CD4-positive, alpha-beta memory T cell (primary cell): ENCODE data around the gene FNDC3B. TPM values are rescaled to one million over a fixed set of nuclear protein-coding genes. Genes with fewer than 3 reads are reported as not detected.

Source experiments
- CTCF ChIA-PET: fragments of 350-600 bp; sonication (Branson Sonifier 250); formaldehyde crosslinking; loops from one replicate; lab custom pipeline; 2021; ENCODE audit warnings: inconsistent platforms; ENCODE audit not compliant: partially characterized antibody; lab: Charles Lee
- POLR2A ChIA-PET: fragments of 350-600 bp; sonication (Branson Sonifier 250); formaldehyde crosslinking; loops from one replicate; lab custom pipeline; 2021; ENCODE audit not compliant: partially characterized antibody; lab: Charles Lee
- DNase-seq, 5 donors: peaks; one replicate each; pipeline versions ENCODE4 v3.0.0 to v3.0.0-alpha.2; 2020 to 2022; ENCODE audit warnings: mixed read lengths in 1 of 5
- H3K27ac ChIP-seq: one replicate; pipeline ENCODE4 v1.7.0; 2013; ENCODE audit warnings: low read depth, low read length
- H3K27me3 ChIP-seq: 2 replicates; pipeline ENCODE4 v1.7.0; 2013; ENCODE audit warnings: mild to moderate bottlenecking, low read length, moderate library complexity; ENCODE audit not compliant: insufficient read depth
- H3K36me3 ChIP-seq: 2 replicates; pipeline ENCODE4 v1.7.0; 2013; ENCODE audit warnings: mild to moderate bottlenecking, low read length, moderate library complexity; ENCODE audit not compliant: insufficient read depth
- H3K4me1 ChIP-seq: 2 replicates; pipeline ENCODE4 v1.7.0; 2013; ENCODE audit warnings: mild to moderate bottlenecking, low read length, moderate library complexity; ENCODE audit not compliant: insufficient read depth
- H3K4me3 ChIP-seq, 2 donors: one replicate each; pipeline ENCODE4 v1.7.0; 2013; ENCODE audit warnings: low read length in 2 of 2, mild to moderate bottlenecking in 1 of 2
- H3K9me3 ChIP-seq, 2 donors: one replicate each; pipeline ENCODE4 v1.7.0; 2013; ENCODE audit warnings: low read length in 2 of 2, control low read depth in 1 of 2; ENCODE audit not compliant: control insufficient read depth in 1 of 2
- H3K27ac Mint-ChIP-seq, 7 donors: one replicate each; pipeline ENCODE4 v1.8.0; 2020 to 2021; ENCODE audit warnings: mixed read lengths in 7 of 7, mild to moderate bottlenecking in 6 of 7, inconsistent platforms in 3 of 7, moderate library complexity in 3 of 7
- H3K27me3 Mint-ChIP-seq, 2 donors: one replicate each; pipeline ENCODE4 v1.8.0; 2020 to 2021; ENCODE audit warnings: mixed read lengths in 2 of 2
- H3K36me3 Mint-ChIP-seq, 2 donors: one replicate each; pipeline ENCODE4 v1.8.0; 2020 to 2021; ENCODE audit warnings: mixed read lengths in 2 of 2, inconsistent platforms in 1 of 2, mild to moderate bottlenecking in 1 of 2
- H3K4me1 Mint-ChIP-seq, 4 donors: one replicate each; pipeline ENCODE4 v1.8.0; 2020 to 2021; ENCODE audit warnings: mixed read lengths in 4 of 4, mild to moderate bottlenecking in 1 of 4
- H3K4me3 Mint-ChIP-seq, 8 donors: one replicate each; pipeline ENCODE4 v1.8.0; 2020 to 2021; ENCODE audit warnings: mixed read lengths in 8 of 8, mild to moderate bottlenecking in 7 of 8, moderate library complexity in 6 of 8, inconsistent platforms in 3 of 8
- H3K9me3 Mint-ChIP-seq, 8 donors: one replicate each; pipeline ENCODE4 v1.8.0; 2020 to 2021; ENCODE audit warnings: mixed read lengths in 8 of 8, mild to moderate bottlenecking in 5 of 8, inconsistent platforms in 3 of 8, moderate library complexity in 1 of 8
- intact Hi-C: fragments of 100-400 bp; cut with micrococcal nuclease; formaldehyde crosslinking; loops from one replicate; pipeline ENCODE4 v1.15.1; 2023
- polyA plus RNA-seq, 2 donors: library from polyadenylated mRNA; unstranded; fragments of 300-500 nt; fragmentation: Illumina TruSeq; gene quantifications; one replicate each; pipeline ENCODE4 v1.2.3, GENCODE V29; 2021
- total RNA-seq, 2 experiments: library from RNA; stranded (reverse); gene quantifications; one replicate each; pipeline ENCODE4 v1.2.3, GENCODE V29; 2021

FNDC3B gene
- total and polyA plus RNA-seq, 4 experiments from 2014 or later: 10.9 to 18.2 (median 14.8) TPM

DNA sequence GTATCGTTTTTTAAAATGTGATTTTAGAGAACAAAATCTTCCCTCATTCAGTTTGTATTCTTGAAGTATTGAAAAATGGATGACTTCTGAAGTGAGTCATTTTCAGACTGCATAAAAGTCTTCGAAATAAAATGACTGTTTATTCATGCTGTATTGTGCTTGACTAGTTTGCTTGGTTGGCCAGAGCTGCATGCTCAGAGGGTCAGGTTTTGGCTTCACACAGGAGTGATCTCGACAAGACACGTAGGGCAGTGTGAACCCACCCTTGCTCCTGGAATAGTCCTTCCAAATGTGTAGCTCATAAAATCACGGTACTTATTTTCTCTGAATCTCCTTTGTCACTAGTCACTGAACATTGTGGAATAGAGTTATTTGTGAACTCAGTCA, 73.3 kb downstream of the FNDC3B start:
- Mint-ChIP-seq H3K27ac (no peak overlapping the region), H3K36me3 (peaks cover 18 to 37% of the 10 kb centered on the region in 2 donors), H3K27me3 (no peaks in the 10 kb centered on the region), H3K4me1 (peaks cover 23 to 38% (median 33%) of the 10 kb centered on the region in 4 donors), H3K9me3 (no peaks in the 10 kb centered on the region), H3K4me3 (no peak overlapping the region)
- CTCF ChIA-PET: no interaction called here
- peaks cover 24% of the 10 kb centered on the region for H3K4me1 ChIP-seq
- H3K36me3 ChIP-seq: no peaks in the 10 kb centered on the region
- no peaks in the 10 kb centered on the region for H3K27me3 ChIP-seq
- no peaks in the 10 kb centered on the region for H3K9me3 ChIP-seq
- H3K27ac ChIP-seq: no peak overlapping the region
- no peak overlapping the region for H3K4me3 ChIP-seq
- intact Hi-C loops: no loop called here
- POLR2A ChIA-PET: no interaction called here
- no peak for DNase-seq

DNA sequence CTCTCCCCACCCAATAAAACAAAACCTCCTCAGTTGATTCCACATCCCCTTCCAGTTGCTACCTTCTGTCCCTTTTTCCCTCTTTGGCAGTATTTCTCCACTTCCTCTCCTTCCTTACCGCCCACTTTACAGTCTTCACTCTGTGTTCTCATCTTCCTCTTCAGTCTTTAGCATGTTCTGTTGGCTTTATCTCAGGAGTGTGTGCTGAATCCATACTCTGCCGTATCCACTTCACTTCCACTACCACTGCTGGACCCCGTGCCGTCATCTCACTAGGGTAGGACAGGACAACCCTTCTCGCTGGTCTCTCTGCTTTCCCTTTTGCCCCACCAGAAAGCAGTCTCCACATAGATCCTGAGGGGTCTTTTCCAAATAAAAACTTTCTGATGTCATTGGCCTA, 74.3 kb downstream of the FNDC3B start:
- POLR2A ChIA-PET: no interaction called here
- Mint-ChIP-seq H3K4me3 (no peak overlapping the region), H3K27ac (peak overlapping the region in 2 of 7 donors; percentile 17 to 60), H3K36me3 (peaks cover 24 to 45% of the 10 kb centered on the region in 2 donors), H3K27me3 (no peaks in the 10 kb centered on the region), H3K9me3 (no peaks in the 10 kb centered on the region), H3K4me1 (peaks cover 16 to 28% (median 25%) of the 10 kb centered on the region in 4 donors)
- Histone ChIP-seq H3K27me3 (no peaks in the 10 kb centered on the region), H3K4me3 (no peak overlapping the region), H3K4me1 (peaks cover 14% of the 10 kb centered on the region), H3K36me3 (no peaks in the 10 kb centered on the region), H3K9me3 (no peaks in the 10 kb centered on the region), H3K27ac (no peak overlapping the region)
- intact Hi-C loops: no loop called here
- CTCF ChIA-PET: no interaction called here
- DNase-seq: no peak

DNA sequence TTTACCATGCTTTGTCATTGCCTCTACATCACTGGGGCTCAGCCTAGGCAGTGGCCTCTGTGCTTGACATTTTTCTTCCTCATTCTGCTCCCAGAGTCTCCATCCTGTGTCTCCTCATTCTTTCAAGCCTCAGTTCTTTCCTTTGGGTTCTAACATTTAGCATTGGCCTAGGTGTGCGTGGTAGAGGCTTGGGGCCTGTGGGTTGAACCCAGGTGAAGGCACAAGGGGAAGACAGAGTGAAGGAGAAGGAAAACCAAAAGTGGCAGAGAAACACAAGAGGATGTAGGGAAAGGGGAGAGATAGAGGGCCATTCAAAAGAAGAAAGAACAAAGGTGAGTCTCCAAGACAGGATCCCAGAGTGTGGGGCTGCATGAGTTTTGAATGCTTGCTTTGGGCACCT, 75.7 kb downstream of the FNDC3B start:
- Mint-ChIP-seq H3K36me3 (peaks cover 27 to 51% of the 10 kb centered on the region in 2 donors), H3K9me3 (no peaks in the 10 kb centered on the region), H3K27me3 (no peaks in the 10 kb centered on the region), H3K4me1 (peaks cover 8 to 16% (median 15%) of the 10 kb centered on the region in 4 donors), H3K27ac (peak overlapping the region in 2 of 7 donors; percentile 3 to 7), H3K4me3 (no peak overlapping the region)
- Histone ChIP-seq H3K4me1 (peaks cover 3% of the 10 kb centered on the region), H3K36me3 (no peaks in the 10 kb centered on the region), H3K4me3 (no peak overlapping the region), H3K27me3 (no peaks in the 10 kb centered on the region), H3K9me3 (no peaks in the 10 kb centered on the region), H3K27ac (no peak overlapping the region)
- intact Hi-C loops: no loop called here
- DNase-seq: no peak
- ChIA-PET POLR2A (no interaction called here), CTCF (no interaction called here)

GRCh38 chr3:172115787-172116186, 76.4 kb downstream of the FNDC3B start:
- Mint-ChIP-seq H3K36me3 (peaks cover 29 to 54% of the 10 kb centered on the region in 2 donors), H3K9me3 (no peaks in the 10 kb centered on the region), H3K27ac (no peak overlapping the region), H3K27me3 (no peaks in the 10 kb centered on the region), H3K4me3 (no peak overlapping the region), H3K4me1 (peaks cover 5 to 11% (median 10%) of the 10 kb centered on the region in 4 donors)
- CTCF ChIA-PET: interaction anchor here (1.1 to 1.9 kb wide), 2 partner anchors 9 to 80 kb away, joined by 3 to 4 read pairs; no protein-coding TSS in a partner anchor
- H3K4me3 ChIP-seq: no peak overlapping the region
- no peaks in the 10 kb centered on the region for H3K4me1 ChIP-seq
- H3K27me3 ChIP-seq: no peaks in the 10 kb centered on the region
- intact Hi-C loops: no loop called here
- no peak for DNase-seq
- H3K27ac ChIP-seq: no peak overlapping the region
- no peaks in the 10 kb centered on the region for H3K9me3 ChIP-seq
- POLR2A ChIA-PET: no interaction called here
- no peaks in the 10 kb centered on the region for H3K36me3 ChIP-seq

DNA sequence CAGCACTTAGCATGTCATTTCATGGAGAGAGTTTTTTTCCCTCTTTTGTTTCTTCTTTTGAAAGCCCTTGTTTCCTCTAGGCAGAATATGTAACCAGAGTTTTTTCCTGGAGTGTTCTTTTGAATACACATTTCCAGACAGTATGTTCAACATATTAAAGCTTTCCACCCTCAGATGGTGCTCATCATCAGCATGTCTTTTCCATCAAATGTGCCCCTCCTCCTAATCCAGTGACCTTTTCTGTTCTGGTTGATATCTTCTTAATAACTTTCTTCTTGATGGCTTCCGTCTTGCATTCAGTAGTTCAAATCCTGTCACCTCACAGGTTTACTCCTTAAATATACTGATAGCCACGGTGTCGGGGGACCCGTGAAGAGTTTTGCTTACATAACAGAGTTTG, 78.6 kb downstream of the FNDC3B start:
- ChIA-PET POLR2A (interaction anchor here (1.0 kb wide), 1 partner anchor 11 kb away, joined by 3 read pairs; no protein-coding TSS in a partner anchor), CTCF (interaction anchor here (1.9 kb wide), 1 partner anchor 83 kb away, joined by 4 read pairs; no protein-coding TSS in a partner anchor)
- Mint-ChIP-seq H3K4me1 (peaks cover 5 to 11% (median 10%) of the 10 kb centered on the region in 4 donors), H3K27me3 (no peaks in the 10 kb centered on the region), H3K27ac (peak overlapping the region in 1 of 7 donors; percentile 2), H3K36me3 (peaks cover 29 to 54% of the 10 kb centered on the region in 2 donors), H3K4me3 (no peak overlapping the region), H3K9me3 (no peaks in the 10 kb centered on the region)
- intact Hi-C loops: no loop called here
- Histone ChIP-seq H3K36me3 (no peaks in the 10 kb centered on the region), H3K4me1 (no peaks in the 10 kb centered on the region), H3K4me3 (no peak overlapping the region), H3K9me3 (no peaks in the 10 kb centered on the region), H3K27ac (no peak overlapping the region), H3K27me3 (no peaks in the 10 kb centered on the region)
- DNase-seq: no peak

- DNase-seq: no peak
- Mint-ChIP-seq H3K4me1 (peaks cover 2 to 7% (median 4%) of the 10 kb centered on the region in 4 donors), H3K27me3 (no peaks in the 10 kb centered on the region), H3K9me3 (no peaks in the 10 kb centered on the region), H3K4me3 (no peak overlapping the region), H3K36me3 (peaks cover 30 to 47% of the 10 kb centered on the region in 2 donors), H3K27ac (peak overlapping the region in 1 of 7 donors; percentile 88)
- Histone ChIP-seq H3K36me3 (no peaks in the 10 kb centered on the region), H3K27me3 (no peaks in the 10 kb centered on the region), H3K4me1 (no peaks in the 10 kb centered on the region), H3K4me3 (no peak overlapping the region), H3K9me3 (no peaks in the 10 kb centered on the region), H3K27ac (no peak overlapping the region)
- ChIA-PET CTCF (no interaction called here), POLR2A (no interaction called here)
- intact Hi-C loops: no loop called here
Measured at GRCh38 chr3:172119266-172119969, 80.0 kb downstream of the FNDC3B start.

- no peak overlapping the region for H3K4me3 Mint-ChIP-seq
- CTCF ChIA-PET: no interaction called here
- POLR2A ChIA-PET: no interaction called here
- Histone ChIP-seq H3K4me1 (no peaks in the 10 kb centered on the region), H3K27ac (no peak overlapping the region), H3K4me3 (no peak overlapping the region), H3K27me3 (no peaks in the 10 kb centered on the region), H3K9me3 (no peaks in the 10 kb centered on the region), H3K36me3 (no peaks in the 10 kb centered on the region)
- no peak for DNase-seq
- peaks cover 2 to 11% (median 5%) of the 10 kb centered on the region in 4 donors for H3K4me1 Mint-ChIP-seq
- peaks cover 33 to 40% of the 10 kb centered on the region in 2 donors for H3K36me3 Mint-ChIP-seq
- no peaks in the 10 kb centered on the region for H3K27me3 Mint-ChIP-seq
- intact Hi-C loops: no loop called here
- no peaks in the 10 kb centered on the region for H3K9me3 Mint-ChIP-seq
- no peak overlapping the region for H3K27ac Mint-ChIP-seq
Measured at GRCh38 chr3:172120912-172121311, 81.5 kb downstream of the FNDC3B start.
